PC-3 (cell line): ENCODE measurements around the gene FBXO34.

ENCODE experiments used
- EZH2phosphoT487 ChIP-seq: fragments of 300-600 bp; sonication (generic); IDR thresholded peaks from 2 replicates; pipeline ENCODE4 v1.6.1; 2018; ENCODE audit warnings: mild to moderate bottlenecking, antibody characterized with exemption, low read length, borderline replicate concordance
- TF ChIP-seq, protein P1 (sequence below): fragments of 300-600 bp; sonication (generic); conservative IDR thresholded peaks from 2 replicates; pipeline ENCODE4 v1.5.1; 2017; ENCODE audit warnings: antibody characterized with exemption, low read depth, mild to moderate bottlenecking, low read length

DNA sequence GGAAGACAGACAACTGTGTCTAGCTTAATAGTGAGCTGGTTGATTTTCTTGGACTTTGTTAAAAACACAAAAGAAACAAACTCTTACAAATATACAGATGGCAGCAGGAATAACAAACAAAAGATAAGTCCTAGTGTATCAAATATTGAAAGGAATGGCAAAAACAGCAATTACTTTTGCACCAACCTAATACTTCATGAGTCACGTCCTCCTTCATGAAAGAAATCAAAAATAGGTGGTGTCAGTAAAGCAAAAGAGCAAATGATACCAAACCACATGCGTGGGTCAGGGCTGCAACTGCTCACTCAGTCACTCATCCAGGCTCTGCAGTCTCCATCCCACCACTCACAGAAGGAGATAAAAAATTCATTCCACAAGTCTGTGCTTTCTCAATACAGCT is 128.6 kb downstream of the FBXO34 start:
- TF ChIP-seq, protein P1, sequence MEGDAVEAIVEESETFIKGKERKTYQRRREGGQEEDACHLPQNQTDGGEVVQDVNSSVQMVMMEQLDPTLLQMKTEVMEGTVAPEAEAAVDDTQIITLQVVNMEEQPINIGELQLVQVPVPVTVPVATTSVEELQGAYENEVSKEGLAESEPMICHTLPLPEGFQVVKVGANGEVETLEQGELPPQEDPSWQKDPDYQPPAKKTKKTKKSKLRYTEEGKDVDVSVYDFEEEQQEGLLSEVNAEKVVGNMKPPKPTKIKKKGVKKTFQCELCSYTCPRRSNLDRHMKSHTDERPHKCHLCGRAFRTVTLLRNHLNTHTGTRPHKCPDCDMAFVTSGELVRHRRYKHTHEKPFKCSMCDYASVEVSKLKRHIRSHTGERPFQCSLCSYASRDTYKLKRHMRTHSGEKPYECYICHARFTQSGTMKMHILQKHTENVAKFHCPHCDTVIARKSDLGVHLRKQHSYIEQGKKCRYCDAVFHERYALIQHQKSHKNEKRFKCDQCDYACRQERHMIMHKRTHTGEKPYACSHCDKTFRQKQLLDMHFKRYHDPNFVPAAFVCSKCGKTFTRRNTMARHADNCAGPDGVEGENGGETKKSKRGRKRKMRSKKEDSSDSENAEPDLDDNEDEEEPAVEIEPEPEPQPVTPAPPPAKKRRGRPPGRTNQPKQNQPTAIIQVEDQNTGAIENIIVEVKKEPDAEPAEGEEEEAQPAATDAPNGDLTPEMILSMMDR, result no peak
- TF ChIP-seq EZH2phosphoT487, result no peak
